GM12873 (cell line): Measurements from ENCODE around the gene GSTA1.
"Not testable (repeated sequence)": the region's sequence is repeated elsewhere in the genome, so short reads cannot be mapped to it uniquely, and the experiment has no call there.

Experiments
- TF ChIP-seq, protein P1 (sequence below): IDR thresholded peaks from 2 replicates; pipeline ENCODE4 v1.5.1; 2012; ENCODE audit warnings: low read depth, mild to moderate bottlenecking, moderate library complexity, low read length, control low read depth; ENCODE audit not compliant: insufficient read depth; ENCODE audit errors: missing control alignments

Gene GSTA1

DNA sequence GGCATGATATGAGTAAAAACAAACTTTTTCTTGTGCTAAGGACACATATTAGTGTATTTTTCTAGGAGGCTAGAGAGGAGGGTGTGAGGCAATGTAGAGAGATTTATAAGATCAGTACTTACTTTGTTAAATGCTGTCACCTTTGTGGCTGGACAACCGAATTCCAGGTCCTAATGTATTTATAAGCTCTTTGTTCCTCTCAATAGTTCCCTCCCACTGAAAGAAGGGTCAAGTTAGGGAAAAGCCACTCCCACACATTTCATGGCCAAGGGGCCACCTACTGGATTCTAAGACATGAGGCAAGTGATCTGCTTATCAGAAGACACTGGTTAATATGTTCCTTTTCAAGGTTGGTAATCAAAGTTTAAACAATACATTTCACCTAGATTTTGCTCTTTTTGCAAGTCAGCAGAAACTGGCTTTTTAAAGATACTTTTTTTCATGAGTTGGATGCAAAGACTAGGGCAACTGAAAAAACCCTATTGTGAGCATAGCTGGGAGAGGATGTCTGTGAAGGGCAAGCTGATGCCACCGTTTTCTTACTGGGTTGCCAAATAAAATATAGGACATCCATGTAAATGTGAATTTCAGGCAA, 40.2 kb downstream of the GSTA1 start, which contains the start of gene GSTA2:
Gene GSTA2, minus strand, starts transcription at position 154 of the 595 bp plus-strand sequence. CDS start 5,528 bp downstream, outside the sequence.
- TF ChIP-seq, protein P1, sequence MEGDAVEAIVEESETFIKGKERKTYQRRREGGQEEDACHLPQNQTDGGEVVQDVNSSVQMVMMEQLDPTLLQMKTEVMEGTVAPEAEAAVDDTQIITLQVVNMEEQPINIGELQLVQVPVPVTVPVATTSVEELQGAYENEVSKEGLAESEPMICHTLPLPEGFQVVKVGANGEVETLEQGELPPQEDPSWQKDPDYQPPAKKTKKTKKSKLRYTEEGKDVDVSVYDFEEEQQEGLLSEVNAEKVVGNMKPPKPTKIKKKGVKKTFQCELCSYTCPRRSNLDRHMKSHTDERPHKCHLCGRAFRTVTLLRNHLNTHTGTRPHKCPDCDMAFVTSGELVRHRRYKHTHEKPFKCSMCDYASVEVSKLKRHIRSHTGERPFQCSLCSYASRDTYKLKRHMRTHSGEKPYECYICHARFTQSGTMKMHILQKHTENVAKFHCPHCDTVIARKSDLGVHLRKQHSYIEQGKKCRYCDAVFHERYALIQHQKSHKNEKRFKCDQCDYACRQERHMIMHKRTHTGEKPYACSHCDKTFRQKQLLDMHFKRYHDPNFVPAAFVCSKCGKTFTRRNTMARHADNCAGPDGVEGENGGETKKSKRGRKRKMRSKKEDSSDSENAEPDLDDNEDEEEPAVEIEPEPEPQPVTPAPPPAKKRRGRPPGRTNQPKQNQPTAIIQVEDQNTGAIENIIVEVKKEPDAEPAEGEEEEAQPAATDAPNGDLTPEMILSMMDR = not testable (repeated sequence)

DNA sequence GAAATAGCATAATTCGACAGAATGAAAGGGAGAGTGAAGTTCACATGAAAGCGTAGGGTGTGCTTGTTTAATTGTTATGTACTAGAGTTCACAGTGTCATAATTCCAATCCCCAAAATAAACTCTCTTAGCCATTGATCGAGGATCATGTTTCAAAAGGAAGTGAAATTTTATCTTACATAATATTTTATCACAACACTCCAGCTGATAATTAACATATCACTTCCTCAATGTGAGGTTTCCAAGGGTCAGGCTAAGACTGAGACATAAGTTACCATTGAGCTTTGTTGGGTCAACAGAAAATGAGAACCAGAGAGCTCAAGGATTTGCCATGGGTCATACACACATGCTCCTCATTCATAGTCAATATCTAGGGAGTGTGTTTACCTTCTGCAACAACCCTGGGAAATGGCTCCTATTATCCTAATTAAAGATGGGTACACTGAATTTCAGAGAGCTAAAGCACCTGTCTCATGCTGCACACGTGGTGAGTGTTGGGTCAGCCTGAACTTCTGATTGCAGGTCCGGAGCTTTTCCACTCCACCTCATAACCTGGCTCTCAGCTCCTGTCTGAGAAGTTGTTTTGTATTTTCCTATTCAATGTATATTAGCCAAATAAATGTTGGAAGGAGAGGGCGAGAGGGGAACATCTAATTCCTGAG, 43.4 kb downstream of the GSTA1 start:
- TF ChIP-seq, protein P1 = no peak

DNA sequence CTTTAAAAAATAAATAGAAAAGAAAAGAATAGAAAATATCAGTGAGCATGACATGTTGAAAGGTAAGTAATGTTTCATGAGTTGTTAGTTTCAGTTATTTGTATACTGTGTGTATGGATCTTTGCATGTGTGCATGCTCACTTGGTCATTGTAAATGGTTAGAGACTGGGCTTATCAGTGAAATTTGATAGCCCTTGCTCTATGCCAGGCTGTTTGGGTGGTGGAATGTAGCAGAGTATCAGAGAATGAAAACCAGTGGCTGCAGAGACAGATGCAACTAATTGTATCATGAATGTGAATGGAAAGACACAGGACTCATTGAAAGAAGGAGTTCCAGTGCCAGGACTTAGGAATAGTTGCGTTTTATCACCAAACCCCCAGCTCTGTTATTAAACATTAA, 44.5 kb downstream of the GSTA1 start:
- TF ChIP-seq, protein P1 = no peak

DNA sequence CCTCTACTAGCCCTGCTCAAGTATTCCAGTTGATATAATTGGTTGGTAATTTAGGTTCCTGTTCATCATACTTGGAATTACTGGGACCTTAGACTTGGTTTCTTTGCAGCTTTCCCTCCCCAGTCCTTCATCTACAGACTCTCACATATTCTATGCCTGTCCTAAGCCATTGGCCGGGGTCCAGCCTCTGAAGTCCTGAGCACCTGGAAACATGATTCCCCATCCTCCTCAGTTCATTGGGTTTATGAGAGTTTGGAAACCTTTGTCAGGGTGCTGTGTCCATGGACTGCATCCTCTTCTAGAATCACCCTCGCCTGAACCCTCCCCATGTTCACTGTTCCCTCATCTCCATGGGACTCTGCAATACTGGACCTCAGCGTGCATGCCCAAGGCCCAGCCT, 49.2 kb downstream of the GSTA1 start:
- TF ChIP-seq, protein P1 = no peak

DNA sequence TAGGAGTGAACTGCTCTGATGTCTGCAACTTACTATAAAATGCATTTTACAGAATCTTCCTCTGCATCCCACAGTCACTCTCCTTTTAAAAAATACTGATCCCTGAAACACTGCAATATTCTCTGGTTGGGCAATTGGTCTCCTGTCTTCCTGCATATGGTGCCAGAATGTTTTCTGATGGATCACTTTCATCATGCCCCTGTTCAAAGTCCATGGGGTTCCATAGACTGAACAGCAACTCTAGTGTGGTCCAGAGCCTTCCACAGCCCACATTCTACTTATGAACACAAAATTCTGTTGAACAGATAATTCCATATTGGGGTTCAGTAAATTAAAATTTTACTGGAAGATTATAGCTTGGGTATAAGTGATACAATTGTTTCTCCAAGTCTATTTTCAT, 51.3 kb downstream of the GSTA1 start:
- TF ChIP-seq, protein P1 = no peak

DNA sequence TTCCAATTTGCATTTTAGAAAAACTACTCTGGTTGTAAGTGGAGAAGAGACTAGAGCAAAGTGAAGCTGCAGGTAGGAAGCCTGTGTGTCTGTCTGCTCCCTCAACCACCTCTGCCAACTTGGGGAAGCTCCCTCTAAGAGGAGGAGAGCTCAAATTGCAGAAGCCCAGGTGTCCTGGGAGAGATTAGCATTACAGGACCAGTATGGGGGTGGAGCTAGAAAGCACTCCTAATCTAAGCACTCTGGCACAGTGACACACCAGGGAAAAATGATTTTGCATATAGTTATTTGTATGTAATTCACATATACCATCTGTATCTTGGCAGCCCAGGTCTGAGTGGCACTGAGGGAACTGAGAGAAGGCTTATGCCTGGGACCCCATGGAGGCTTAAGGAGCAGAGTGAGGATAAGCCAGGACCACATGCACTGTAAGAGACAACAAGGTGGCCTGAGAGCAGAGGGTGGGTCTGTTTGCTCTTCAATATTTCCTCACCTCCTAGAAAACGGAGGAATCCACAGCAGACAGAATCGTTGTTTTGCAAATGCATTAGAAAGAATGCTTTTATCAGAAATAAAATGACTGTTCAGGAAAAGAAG, 54.0 kb downstream of the GSTA1 start:
- TF ChIP-seq, protein P1 = no peak

DNA sequence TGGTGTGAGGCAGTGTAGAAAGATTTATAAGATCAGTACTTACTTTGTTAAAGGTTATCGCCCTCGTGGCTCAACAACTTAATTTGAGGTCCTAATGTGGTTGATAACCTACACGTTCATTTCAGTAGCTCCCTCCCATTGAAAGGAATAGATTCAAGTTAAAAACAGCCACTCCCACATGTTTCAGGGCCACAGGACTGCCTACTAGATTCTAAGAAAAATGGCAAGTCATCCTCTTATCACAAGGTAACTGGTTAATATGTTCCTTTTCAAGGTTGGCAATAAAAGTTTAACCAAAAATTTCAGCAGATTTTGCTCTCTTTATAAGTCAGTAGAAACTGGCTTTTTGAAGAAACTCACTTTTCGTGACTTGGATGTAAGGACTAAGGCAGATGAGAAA, 57.4 kb downstream of the GSTA1 start:
- TF ChIP-seq, protein P1 = no peak
